ENCODE results near the gene TSPOAP1. TPM values are rescaled to one million over a fixed set of nuclear protein-coding genes. Genes with fewer than 3 reads are reported as not detected.
A peak's percentile ranks its signal among the peaks of the same experiment; 100 is the strongest.

The TSPOAP1 gene
- total and polyA plus RNA-seq, 8 donors, result 6.5 to 68.8 (median 11.6) TPM; not detected in 1

DNA sequence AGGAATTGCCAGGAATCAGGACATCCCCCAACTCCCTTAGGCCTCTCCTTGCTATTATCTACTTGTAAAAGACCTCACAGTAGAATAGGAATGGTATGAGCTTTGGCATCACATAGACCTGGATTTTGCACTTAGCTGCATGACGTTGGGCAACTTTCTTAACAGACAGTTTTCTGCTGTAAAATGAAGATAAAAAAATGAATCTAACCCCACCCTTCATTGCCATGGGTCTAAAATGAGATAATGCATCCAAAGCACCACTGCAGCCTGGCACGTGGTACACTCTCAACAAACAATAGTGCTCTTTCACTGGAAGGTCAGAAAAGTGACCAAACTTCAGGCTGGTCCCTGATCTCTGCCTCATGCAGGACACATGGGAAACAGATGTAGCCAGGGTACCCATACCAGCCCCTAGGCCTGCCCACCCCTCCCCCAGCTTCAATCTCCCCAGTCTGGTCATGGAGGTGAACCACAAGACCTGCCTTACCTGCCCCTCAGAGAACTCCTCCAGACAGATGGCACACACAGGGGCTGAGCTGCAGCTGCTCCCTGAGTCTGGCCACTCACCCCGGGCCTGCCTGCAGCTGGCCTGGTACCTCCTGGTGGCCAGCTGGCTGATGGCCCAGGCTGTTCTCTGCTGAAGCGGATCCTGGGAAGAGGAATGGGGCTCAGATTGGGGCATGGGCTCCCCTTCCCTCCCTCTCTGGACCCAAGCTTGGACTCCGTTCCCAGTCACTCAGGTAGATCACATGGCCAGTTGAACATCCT is 31.9 kb upstream of the TSPOAP1 start:
- no peak for TF ChIP-seq EP300 (IDR thresholded peaks at IDR 0.05)
- no peak for TF ChIP-seq POLR2A (IDR thresholded peaks at IDR 0.05)
- TF ChIP-seq, protein P1, sequence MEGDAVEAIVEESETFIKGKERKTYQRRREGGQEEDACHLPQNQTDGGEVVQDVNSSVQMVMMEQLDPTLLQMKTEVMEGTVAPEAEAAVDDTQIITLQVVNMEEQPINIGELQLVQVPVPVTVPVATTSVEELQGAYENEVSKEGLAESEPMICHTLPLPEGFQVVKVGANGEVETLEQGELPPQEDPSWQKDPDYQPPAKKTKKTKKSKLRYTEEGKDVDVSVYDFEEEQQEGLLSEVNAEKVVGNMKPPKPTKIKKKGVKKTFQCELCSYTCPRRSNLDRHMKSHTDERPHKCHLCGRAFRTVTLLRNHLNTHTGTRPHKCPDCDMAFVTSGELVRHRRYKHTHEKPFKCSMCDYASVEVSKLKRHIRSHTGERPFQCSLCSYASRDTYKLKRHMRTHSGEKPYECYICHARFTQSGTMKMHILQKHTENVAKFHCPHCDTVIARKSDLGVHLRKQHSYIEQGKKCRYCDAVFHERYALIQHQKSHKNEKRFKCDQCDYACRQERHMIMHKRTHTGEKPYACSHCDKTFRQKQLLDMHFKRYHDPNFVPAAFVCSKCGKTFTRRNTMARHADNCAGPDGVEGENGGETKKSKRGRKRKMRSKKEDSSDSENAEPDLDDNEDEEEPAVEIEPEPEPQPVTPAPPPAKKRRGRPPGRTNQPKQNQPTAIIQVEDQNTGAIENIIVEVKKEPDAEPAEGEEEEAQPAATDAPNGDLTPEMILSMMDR (IDR thresholded peaks at IDR 0.05), result no peak
- TF ChIP-seq POLR2AphosphoS5 (IDR thresholded peaks at IDR 0.05), result no peak

DNA sequence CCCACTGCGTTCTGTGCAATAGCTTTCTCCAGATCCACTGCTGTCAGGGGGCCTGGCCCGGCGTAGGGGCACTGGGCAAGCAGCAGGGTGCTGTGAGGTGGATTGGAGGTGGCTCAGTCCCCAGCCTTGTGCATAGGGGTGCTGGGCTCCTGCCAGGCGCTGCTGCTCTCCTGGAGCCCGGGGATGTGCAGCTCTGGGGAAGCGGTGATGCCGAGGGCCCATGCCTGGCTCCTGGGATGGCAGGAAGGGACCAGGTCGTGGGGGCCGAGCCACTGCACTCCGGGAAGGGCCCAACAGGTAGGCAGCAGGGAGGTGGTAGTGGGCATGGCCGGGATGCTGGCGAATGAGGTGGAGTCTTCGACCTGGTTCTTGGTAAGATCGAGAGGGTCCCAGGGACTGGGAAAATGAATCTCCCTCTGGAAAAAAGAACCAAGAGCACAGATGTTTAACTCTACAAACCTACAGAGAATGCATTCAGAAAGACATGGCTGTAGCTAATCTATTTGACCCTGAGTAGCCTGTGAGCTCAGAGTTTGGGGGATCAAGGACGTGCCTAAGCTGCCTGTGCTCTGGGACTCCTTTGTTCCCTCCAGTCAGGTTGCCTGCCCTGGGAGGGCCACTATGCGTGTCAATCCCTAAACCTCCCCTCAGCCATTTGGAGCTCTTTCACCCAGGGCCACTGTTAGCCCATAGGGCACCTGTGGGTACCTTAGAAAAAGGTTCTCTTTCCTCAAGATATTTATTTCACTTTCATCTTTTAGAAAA is 30.0 kb upstream of the TSPOAP1 start:
- Histone ChIP-seq H3K27ac (no peak overlapping the region), H3K9me3 (no peaks in the 10 kb centered on the region), H3K4me3 (no peak overlapping the region), H3K36me3 (peaks cover 0 to 33% (median 26%) of the 10 kb centered on the region in 4 donors), H3K4me1 (peaks cover 0 to 2% (median 1%) of the 10 kb centered on the region in 4 donors), H3K27me3 (no peaks in the 10 kb centered on the region)
- no peak for DNase-seq
- WGBS, 5 donors, result 90 to 93% (median 91%) methylated on average over 8 to 16 of the region's 16 CpGs
- TF ChIP-seq POLR2AphosphoS5 (IDR thresholded peaks at IDR 0.05) (no peak), EP300 (IDR thresholded peaks at IDR 0.05) (no peak), POLR2A (IDR thresholded peaks at IDR 0.05) (no peak)
- TF ChIP-seq, protein P1 (IDR thresholded peaks at IDR 0.05), result no peak
- intact Hi-C loops (cut with DNase I; ENCODE audit: low total_unique reads), result no loop called here

More for the DNA sequence above, 31.9 kb upstream of the TSPOAP1 start:
- H3K36me3 ChIP-seq, result peaks cover 0 to 33% (median 26%) of the 10 kb centered on the region in 4 donors
- no peak overlapping the region for H3K4me3 ChIP-seq
- WGBS, 5 donors, result 52 to 70% (median 65%) methylated on average over 5 of the region's 5 CpGs
- H3K4me1 ChIP-seq, result peaks cover 13 to 19% (median 16%) of the 10 kb centered on the region in 4 donors
- no peak overlapping the region for H3K27ac ChIP-seq
- intact Hi-C loops (cut with DNase I; ENCODE audit: low total_unique reads), result no loop called here
- H3K27me3 ChIP-seq, result no peaks in the 10 kb centered on the region
- peak in 1 of 2 donors; percentile 44 for DNase-seq
- no peaks in the 10 kb centered on the region for H3K9me3 ChIP-seq

DNA sequence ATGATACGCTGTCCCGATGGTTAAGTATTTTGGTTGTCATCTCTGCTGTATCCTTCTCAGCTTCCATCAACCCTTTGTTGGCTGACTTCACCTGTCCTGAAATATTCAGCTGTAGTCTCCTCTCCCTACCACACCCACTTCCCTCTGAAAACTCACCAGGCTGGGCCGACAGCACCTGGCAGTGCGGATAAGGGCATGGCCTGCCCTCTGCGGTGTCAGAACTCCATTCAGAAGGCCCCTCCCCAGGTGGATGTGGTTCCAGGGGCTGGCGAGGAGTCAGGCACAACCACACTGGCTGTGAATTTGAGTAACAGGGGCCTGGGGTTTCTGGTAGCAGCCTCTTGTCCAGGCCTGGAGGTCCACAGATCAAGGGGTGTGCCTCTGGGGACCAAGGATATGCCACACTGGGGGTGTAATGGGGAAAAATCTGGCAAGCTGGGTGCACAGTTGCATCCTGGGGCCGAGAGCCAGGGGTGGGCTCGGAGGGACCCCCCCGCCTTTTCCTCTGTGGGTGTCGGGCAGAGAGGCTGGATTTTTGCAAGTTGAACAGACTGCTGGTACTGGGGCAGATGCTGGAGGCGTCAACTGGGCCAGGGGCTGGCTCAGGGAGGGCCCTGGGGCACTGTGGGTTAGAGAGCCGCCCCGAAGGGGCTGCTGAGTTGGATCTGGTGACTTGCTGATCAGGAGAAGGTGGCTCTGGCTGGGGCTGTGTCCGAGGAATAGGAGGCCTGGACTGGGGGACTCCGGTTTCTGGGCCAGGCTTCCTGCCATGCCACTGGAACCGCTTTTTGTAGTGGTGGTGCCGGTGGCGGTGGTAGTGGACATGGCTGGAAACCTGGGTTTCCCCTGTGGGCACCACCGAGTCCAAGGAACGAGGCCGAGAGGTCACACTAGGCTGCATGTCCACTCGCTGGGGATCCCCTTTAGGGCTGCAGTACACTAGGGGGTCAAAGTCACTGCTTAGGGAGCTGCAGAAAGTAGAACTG is 29.0 kb upstream of the TSPOAP1 start:
- WGBS, 5 donors, result 90 to 94% (median 92%) methylated on average over 18 to 22 of the region's 22 CpGs
- Histone ChIP-seq H3K27ac (no peak overlapping the region), H3K9me3 (no peaks in the 10 kb centered on the region), H3K27me3 (no peaks in the 10 kb centered on the region), H3K4me1 (peaks cover 7 to 11% (median 10%) of the 10 kb centered on the region in 4 donors), H3K4me3 (no peak overlapping the region), H3K36me3 (peaks cover 0 to 31% (median 25%) of the 10 kb centered on the region in 4 donors)
- TF ChIP-seq POLR2AphosphoS5 (IDR thresholded peaks at IDR 0.05), result no peak
- TF ChIP-seq, protein P1 (IDR thresholded peaks at IDR 0.05), result no peak
- TF ChIP-seq EP300 (IDR thresholded peaks at IDR 0.05), result no peak
- no peak for TF ChIP-seq POLR2A (IDR thresholded peaks at IDR 0.05)
- intact Hi-C loops (cut with DNase I; ENCODE audit: low total_unique reads), result no loop called here
- DNase-seq, result no peak
